ENCODE measurements around the gene GSTO2.
A peak's percentile ranks its signal among the peaks of the same experiment; 100 is the strongest.

GSTO2 gene

DNA sequence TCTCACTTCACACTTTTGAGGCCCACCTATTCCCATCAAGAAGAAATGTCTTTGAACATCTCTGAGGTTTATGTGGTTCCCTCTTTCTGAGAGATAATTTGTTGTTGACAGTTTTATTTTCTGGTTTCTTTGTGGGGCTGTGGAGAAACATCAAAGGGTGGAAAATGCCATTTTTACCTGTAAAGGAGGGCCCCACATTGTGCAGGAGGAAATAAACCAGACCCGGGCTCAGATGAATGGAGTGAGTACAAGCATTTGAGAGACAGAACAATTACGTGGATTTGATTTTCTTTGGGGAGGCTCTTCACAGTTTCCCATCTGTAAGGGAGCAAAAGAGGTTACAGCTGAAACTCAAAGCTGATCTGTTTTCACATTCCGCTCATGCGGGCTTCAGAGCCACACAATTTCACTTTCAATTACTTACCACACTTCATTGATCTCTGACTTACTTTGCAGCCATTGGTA lies 39.5 kb downstream of the GSTO2 start:
- TF ChIP-seq, protein P1, sequence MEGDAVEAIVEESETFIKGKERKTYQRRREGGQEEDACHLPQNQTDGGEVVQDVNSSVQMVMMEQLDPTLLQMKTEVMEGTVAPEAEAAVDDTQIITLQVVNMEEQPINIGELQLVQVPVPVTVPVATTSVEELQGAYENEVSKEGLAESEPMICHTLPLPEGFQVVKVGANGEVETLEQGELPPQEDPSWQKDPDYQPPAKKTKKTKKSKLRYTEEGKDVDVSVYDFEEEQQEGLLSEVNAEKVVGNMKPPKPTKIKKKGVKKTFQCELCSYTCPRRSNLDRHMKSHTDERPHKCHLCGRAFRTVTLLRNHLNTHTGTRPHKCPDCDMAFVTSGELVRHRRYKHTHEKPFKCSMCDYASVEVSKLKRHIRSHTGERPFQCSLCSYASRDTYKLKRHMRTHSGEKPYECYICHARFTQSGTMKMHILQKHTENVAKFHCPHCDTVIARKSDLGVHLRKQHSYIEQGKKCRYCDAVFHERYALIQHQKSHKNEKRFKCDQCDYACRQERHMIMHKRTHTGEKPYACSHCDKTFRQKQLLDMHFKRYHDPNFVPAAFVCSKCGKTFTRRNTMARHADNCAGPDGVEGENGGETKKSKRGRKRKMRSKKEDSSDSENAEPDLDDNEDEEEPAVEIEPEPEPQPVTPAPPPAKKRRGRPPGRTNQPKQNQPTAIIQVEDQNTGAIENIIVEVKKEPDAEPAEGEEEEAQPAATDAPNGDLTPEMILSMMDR (IDR thresholded peaks at IDR 0.05; ENCODE audit: low read depth, low read length), result no peak
- DNase-seq (ENCODE audit: extremely low read depth, low read depth), result no peak

DNA sequence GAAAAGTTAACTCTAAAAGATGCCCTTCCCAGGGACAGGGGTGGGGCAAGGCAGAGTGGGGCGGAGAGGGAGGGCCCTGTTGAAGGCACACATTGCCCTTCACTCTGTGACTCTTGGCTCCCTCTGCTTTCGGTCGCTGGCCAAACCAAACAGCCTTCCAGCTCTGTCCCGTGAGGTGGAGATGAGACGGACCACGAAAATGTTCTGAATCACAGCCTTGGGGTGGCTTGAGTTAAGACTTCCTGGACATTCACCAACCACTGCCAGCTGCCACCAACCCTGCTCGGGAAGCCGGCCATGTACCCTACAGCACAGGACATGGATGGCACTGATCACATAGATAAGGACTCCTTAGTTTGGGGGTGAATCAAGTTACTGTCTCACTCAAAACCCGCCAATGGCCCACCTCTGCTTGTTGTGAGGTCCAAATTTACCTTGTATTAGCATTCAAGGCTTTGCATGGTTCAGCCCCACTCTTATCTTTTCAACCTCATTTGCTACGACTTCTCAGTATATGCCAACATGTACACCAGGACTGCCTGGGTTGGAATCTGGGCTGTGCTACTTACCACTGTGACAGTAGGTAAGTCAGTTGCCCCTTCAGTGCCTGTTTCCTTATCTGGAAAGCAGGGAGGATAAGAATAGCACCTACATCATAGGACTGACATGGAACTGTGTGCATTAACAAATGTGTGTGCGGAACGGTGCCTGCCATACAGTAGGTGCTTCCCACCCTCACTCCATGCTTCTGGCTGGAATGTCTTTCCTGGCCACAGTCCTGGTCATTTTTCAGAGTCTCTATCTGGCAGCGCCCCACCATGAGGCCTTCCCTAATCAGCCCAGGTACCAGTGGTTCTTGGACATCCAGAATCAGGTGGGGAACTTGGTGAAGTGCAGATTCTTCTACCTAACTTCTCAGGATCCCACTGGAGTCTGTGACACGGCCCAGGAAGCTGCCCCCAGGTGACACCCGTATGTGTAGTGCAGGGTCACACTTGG lies 41.3 kb downstream of the GSTO2 start:
- peak; percentile 56 for DNase-seq (ENCODE audit: extremely low read depth, low read depth)

DNA sequence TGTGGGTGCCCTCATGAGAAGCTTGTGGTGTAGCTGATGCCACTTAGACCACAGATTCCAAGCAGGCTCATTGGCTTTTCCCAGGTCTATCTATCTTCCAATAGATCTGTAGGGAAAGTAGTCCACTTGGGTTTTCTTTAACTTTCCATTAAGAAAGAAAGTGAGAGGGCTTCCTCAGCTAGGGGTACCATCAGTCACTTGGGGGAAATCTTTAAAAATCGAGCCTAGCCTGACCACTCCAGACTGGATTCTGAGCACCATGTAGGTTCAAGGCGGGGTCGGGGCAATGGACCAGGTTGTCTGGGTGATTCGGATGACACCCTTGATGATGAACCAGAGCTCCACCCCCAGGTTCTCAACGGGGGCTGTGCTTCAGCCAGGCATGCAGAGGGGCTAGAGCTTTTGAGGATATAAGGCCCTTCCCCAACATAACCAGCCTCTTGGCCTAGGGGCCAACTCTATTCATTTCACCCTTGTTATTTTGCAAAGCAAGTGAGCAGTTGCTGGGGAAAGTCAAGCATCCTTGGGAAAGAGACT lies 42.3 kb downstream of the GSTO2 start:
- no peak for DNase-seq (ENCODE audit: extremely low read depth, low read depth)
- TF ChIP-seq, protein P1 (IDR thresholded peaks at IDR 0.05; ENCODE audit: low read depth, low read length), result no peak

More for the DNA sequence above, 41.3 kb downstream of the GSTO2 start:
- TF ChIP-seq, protein P1 (IDR thresholded peaks at IDR 0.05; ENCODE audit: low read depth, low read length), result no peak

DNA sequence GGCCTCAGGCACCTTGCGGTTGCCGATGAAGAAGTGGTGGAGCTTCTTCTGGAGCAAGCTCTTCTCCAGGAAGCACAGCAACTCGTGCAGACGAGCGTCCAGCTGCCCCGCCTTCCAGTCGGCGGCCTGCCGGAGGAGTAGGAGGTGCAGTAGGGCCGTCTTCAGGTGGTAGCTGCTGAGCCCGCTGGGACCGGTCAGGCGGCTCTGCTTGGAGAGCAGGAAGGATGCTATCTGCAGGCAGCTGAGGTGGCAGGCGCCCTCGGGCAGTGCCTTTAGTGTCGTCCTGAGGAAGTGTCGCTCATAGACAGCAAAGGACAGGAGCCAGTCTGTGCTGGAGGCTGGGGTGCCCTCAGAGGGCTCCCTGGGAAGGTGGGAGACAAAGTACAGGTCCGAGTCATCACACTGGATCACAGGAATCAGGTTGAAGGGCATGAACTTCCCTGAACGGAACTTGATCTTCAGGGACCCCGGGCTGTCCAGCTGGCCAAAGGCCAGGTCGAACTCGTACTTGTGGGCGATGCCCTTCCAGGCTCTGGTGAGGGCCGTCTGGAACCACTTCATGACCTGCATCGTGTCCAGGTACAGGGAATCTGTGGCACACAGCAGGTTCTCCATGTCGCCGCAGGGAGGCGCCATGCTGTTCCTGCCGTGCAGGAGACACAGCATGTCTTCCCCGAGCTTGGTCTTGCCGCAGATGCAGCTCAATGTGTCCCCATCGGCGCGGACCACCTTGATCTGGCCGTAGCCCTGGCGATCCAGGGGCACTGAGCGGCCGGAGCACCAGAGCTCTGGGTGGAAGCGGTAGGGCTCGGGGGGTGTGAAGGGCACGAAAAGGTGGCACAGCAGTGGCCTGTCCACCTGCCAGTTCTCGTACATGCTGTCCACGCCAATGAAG lies 45.9 kb downstream of the GSTO2 start:
- DNase-seq (ENCODE audit: extremely low read depth, low read depth), result no peak
- TF ChIP-seq, protein P1 (IDR thresholded peaks at IDR 0.05; ENCODE audit: low read depth, low read length), result no peak

DNA sequence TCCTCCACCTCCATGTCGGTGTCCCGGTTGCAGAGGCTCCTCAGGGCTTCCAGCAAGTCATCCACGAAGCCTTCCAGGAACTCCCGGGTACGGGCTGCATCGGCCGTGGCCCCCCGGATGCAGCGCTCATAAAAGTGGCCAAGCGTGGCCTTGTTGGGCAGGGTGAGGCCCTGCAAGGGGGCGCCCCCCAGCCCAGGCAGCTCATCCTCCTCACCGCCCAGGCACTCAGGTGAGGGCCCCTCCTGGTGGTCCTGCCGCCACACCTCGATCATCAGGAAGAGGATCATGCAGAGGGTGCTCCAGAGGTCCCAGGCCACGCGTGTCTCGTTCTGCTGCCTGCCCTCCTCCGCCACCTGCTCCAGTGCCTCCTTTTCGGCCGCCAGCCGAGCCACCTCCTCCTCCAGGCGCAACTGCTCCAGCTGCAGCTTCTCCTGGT lies 46.5 kb downstream of the GSTO2 start:
- TF ChIP-seq, protein P1 (IDR thresholded peaks at IDR 0.05; ENCODE audit: low read depth, low read length), result no peak
- no peak for DNase-seq (ENCODE audit: extremely low read depth, low read depth)

DNA sequence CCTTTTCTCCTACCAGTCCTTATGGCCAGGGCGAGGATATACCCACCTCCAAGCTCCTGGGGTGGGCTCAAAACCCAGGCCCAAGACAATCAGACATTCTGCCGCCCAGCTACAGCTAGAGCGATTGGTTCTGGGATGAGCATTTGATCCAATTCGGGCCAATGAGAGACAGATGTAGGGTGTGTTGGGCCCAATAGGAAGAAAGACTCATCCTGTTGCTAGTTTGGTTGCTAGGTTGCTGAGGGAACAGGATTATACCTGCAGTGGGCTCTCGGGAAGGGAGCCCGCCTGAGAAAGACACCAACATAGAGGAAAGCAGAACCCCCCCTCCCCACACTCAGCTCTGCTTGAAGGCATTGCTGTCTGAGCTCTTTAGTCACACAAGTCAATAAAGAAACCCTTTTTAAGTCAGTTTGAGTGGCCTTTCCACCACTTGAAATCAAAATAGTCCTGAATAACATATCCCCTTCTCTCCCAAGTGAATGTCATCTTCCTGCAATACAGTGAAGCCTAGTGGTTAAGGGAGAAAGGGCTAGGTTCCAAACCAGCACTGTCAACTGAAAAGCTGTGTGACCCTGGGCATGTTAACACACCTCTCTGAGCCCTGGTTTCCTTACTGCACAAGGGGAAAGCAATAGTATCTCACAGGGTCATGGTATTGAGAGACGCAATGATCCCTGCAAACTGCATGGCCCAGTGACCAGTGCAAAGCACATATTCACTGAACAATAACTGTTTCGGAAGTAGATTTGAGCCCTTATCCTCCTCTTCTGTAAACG lies 47.5 kb downstream of the GSTO2 start:
- DNase-seq (ENCODE audit: extremely low read depth, low read depth), result no peak
- TF ChIP-seq, protein P1 (IDR thresholded peaks at IDR 0.05; ENCODE audit: low read depth, low read length), result no peak

Data from AG09319 (cell line).